ENCODE data around the gene ADORA3.

ADORA3 gene

GRCh38 chr1:111474106-111474505 lies 29.3 kb downstream of the ADORA3 start:
- no peak for TF ChIP-seq CTCF (conservative IDR thresholded peaks at IDR 0.05)
- no peak overlapping the region for H3K27ac ChIP-seq

GRCh38 chr1:111471538-111471937 lies 31.9 kb downstream of the ADORA3 start:
- H3K27ac ChIP-seq: peak overlapping the region; percentile 21; the same call in 1 of the 2 replicates
- no peak for TF ChIP-seq CTCF (conservative IDR thresholded peaks at IDR 0.05)

GRCh38 chr1:111471012-111471411 lies 32.4 kb downstream of the ADORA3 start:
- peak overlapping the region; percentile 21; the same call in 1 of the 2 replicates for H3K27ac ChIP-seq
- no peak for TF ChIP-seq CTCF (conservative IDR thresholded peaks at IDR 0.05)

GRCh38 chr1:111470596-111470995 lies 32.8 kb downstream of the ADORA3 start:
- no peak for TF ChIP-seq CTCF (conservative IDR thresholded peaks at IDR 0.05)
- H3K27ac ChIP-seq: no peak overlapping the region

- TF ChIP-seq CTCF (conservative IDR thresholded peaks at IDR 0.05): no peak
- no peak overlapping the region for H3K27ac ChIP-seq
These were observed 33.9 kb downstream of the ADORA3 start for GRCh38 chr1:111469539-111469938.

- no peak for TF ChIP-seq CTCF (conservative IDR thresholded peaks at IDR 0.05)
These were observed 34.7 kb downstream of the ADORA3 start for GRCh38 chr1:111468717-111469100.

GRCh38 chr1:111467865-111468716 lies 35.3 kb downstream of the ADORA3 start:
- H3K27ac ChIP-seq: no peak overlapping the region
- no peak for TF ChIP-seq CTCF (conservative IDR thresholded peaks at IDR 0.05)

More at GRCh38 chr1:111468717-111469100, 34.7 kb downstream of the ADORA3 start:
- no peak overlapping the region for H3K27ac ChIP-seq
